ENCODE results near the gene CDK13. TPM values are rescaled to one million over a fixed set of nuclear protein-coding genes. Genes with fewer than 3 reads are reported as not detected.

CDK13 gene
- total RNA-seq, 1 donor from 2014 or later: 58.8 TPM

- Mint-ChIP-seq H3K36me3 (ENCODE audit: low read depth) (peaks cover 2% of the 10 kb centered on the region), H3K4me1 (ENCODE audit: low read depth) (peaks cover 4% of the 10 kb centered on the region), H3K4me3 (ENCODE audit: unreplicated experiment) (no peak overlapping the region), H3K27ac (ENCODE audit: unreplicated experiment) (no peak overlapping the region), H3K27me3 (ENCODE audit: low read depth) (no peaks in the 10 kb centered on the region), H3K9me3 (ENCODE audit: low read depth) (no peaks in the 10 kb centered on the region)
- DNase-seq (ENCODE audit: low spot score): no peak
- TF ChIP-seq, protein P1, sequence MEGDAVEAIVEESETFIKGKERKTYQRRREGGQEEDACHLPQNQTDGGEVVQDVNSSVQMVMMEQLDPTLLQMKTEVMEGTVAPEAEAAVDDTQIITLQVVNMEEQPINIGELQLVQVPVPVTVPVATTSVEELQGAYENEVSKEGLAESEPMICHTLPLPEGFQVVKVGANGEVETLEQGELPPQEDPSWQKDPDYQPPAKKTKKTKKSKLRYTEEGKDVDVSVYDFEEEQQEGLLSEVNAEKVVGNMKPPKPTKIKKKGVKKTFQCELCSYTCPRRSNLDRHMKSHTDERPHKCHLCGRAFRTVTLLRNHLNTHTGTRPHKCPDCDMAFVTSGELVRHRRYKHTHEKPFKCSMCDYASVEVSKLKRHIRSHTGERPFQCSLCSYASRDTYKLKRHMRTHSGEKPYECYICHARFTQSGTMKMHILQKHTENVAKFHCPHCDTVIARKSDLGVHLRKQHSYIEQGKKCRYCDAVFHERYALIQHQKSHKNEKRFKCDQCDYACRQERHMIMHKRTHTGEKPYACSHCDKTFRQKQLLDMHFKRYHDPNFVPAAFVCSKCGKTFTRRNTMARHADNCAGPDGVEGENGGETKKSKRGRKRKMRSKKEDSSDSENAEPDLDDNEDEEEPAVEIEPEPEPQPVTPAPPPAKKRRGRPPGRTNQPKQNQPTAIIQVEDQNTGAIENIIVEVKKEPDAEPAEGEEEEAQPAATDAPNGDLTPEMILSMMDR (IDR thresholded peaks at IDR 0.05): no peak
Measured at GRCh38 chr7:40043164-40043563, 93.1 kb downstream of the CDK13 start.

GRCh38 chr7:40047661-40048060 is 97.6 kb downstream of the CDK13 start:
- H3K4me1 Mint-ChIP-seq (ENCODE audit: low read depth): peaks cover 5% of the 10 kb centered on the region
- TF ChIP-seq, protein P1 (IDR thresholded peaks at IDR 0.05): peak; percentile 69
- H3K27ac Mint-ChIP-seq (ENCODE audit: unreplicated experiment): no peak overlapping the region
- H3K9me3 Mint-ChIP-seq (ENCODE audit: low read depth): no peaks in the 10 kb centered on the region
- no peaks in the 10 kb centered on the region for H3K27me3 Mint-ChIP-seq (ENCODE audit: low read depth)
- H3K36me3 Mint-ChIP-seq (ENCODE audit: low read depth): peaks cover 4% of the 10 kb centered on the region
- no peak overlapping the region for H3K4me3 Mint-ChIP-seq (ENCODE audit: unreplicated experiment)
- DNase-seq (ENCODE audit: low spot score): no peak

DNA sequence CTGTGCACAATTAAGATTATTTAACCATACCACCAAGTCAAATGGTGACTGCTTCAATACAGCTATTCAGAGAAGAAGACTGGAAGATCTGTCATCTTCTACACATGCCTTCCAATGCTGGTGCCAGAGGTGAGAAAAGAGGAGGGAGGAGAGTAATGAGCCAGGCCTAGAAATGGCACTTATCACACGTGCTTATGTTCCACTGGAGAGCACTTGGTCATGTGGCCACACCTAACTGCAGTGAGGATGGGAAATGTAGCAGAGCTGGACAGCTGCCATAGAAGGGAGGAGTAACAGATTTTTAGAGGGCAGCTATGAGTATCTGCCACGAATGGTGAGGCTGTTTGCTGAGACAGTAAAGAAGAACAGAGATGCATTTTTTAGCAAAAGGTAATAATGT is 107.2 kb downstream of the CDK13 start:
- Mint-ChIP-seq H3K27me3 (ENCODE audit: low read depth) (no peaks in the 10 kb centered on the region), H3K36me3 (ENCODE audit: low read depth) (peaks cover 11% of the 10 kb centered on the region), H3K4me1 (ENCODE audit: low read depth) (peaks cover 20% of the 10 kb centered on the region), H3K9me3 (ENCODE audit: low read depth) (no peaks in the 10 kb centered on the region), H3K4me3 (ENCODE audit: unreplicated experiment) (no peak overlapping the region), H3K27ac (ENCODE audit: unreplicated experiment) (peak overlapping the region; percentile 5)
- no peak for DNase-seq (ENCODE audit: low spot score)
- TF ChIP-seq, protein P1 (IDR thresholded peaks at IDR 0.05): no peak

- TF ChIP-seq, protein P1 (IDR thresholded peaks at IDR 0.05): no peak
- H3K27me3 Mint-ChIP-seq (ENCODE audit: low read depth): no peaks in the 10 kb centered on the region
- H3K4me3 Mint-ChIP-seq (ENCODE audit: unreplicated experiment): no peak overlapping the region
- peaks cover 17% of the 10 kb centered on the region for H3K4me1 Mint-ChIP-seq (ENCODE audit: low read depth)
- peaks cover 11% of the 10 kb centered on the region for H3K36me3 Mint-ChIP-seq (ENCODE audit: low read depth)
- no peaks in the 10 kb centered on the region for H3K9me3 Mint-ChIP-seq (ENCODE audit: low read depth)
- no peak for DNase-seq (ENCODE audit: low spot score)
- no peak overlapping the region for H3K27ac Mint-ChIP-seq (ENCODE audit: unreplicated experiment)
Measured at GRCh38 chr7:40058026-40058425, 108.0 kb downstream of the CDK13 start.

DNA sequence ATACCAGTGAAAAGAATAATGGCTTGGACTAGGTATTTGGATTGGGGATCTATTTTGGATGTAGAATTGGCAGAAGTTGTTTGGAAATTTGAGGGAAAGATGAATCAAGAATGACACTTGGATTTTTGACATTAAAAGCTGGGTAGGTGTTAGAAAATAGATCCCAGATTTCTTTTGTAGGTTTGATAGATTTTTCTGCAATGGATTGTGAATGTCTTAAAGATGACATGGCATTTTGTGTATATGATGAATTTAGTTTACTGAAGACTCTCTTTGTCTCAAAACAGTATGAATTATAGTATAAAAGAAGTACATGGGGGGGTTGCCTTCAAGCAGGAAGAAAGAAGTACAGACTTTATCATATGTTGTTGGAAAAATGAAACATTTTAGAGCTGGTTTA is 108.6 kb downstream of the CDK13 start:
- Mint-ChIP-seq H3K4me1 (ENCODE audit: low read depth) (peaks cover 17% of the 10 kb centered on the region), H3K36me3 (ENCODE audit: low read depth) (peaks cover 13% of the 10 kb centered on the region), H3K4me3 (ENCODE audit: unreplicated experiment) (no peak overlapping the region), H3K9me3 (ENCODE audit: low read depth) (no peaks in the 10 kb centered on the region), H3K27ac (ENCODE audit: unreplicated experiment) (peak overlapping the region; percentile 69), H3K27me3 (ENCODE audit: low read depth) (no peaks in the 10 kb centered on the region)
- TF ChIP-seq, protein P1 (IDR thresholded peaks at IDR 0.05): no peak
- DNase-seq (ENCODE audit: low spot score): no peak
